Endodermal cell (in vitro differentiated cells): Measurements from ENCODE around the gene NCBP2L. TPM values are rescaled to one million over a fixed set of nuclear protein-coding genes. Genes with fewer than 3 reads are reported as not detected.
A peak's percentile ranks its signal among the peaks of the same experiment; 100 is the strongest.

Experiments used
- DNase-seq: peaks from one replicate; pipeline ENCODE4 v3.0.0-alpha.2; 2017
- H3K27ac ChIP-seq: 2 replicates; pipeline ENCODE4 v1.5.1; 2013; ENCODE audit warnings: mild to moderate bottlenecking, low read depth, low read length, moderate library complexity
- H3K27me3 ChIP-seq: 2 replicates; pipeline ENCODE4 v1.6.1; 2013; ENCODE audit warnings: mild to moderate bottlenecking, low read length, moderate library complexity; ENCODE audit not compliant: insufficient read depth, control insufficient read depth, poor library complexity, severe bottlenecking
- H3K36me3 ChIP-seq: 2 replicates; pipeline ENCODE4 v1.7.0; 2013; ENCODE audit warnings: mild to moderate bottlenecking, low read length, moderate library complexity; ENCODE audit not compliant: control insufficient read depth, insufficient read depth
- H3K4me1 ChIP-seq: one replicate; pipeline ENCODE4 v1.7.0; 2013; ENCODE audit warnings: low read length; ENCODE audit not compliant: control insufficient read depth, insufficient read depth
- H3K4me3 ChIP-seq: 2 replicates; pipeline ENCODE4 v1.5.1; 2013; ENCODE audit warnings: mild to moderate bottlenecking, low read length, moderate library complexity
- H3K9ac ChIP-seq: 2 replicates; pipeline ENCODE4 v1.6.1; 2013; ENCODE audit warnings: mild to moderate bottlenecking, low read length, moderate library complexity; ENCODE audit not compliant: poor library complexity, severe bottlenecking; ENCODE audit errors: extremely low read depth
- H3K9me3 ChIP-seq: 2 replicates; pipeline ENCODE4 v1.6.1; 2013; ENCODE audit warnings: mild to moderate bottlenecking, low read length, moderate library complexity; ENCODE audit not compliant: control insufficient read depth
- H3K27ac Mint-ChIP-seq: 2 replicates; pipeline ENCODE4 v1.8.0; 2020; ENCODE audit warnings: mixed read lengths
- H3K27me3 Mint-ChIP-seq: 2 replicates; pipeline ENCODE4 v1.8.0; 2021; ENCODE audit warnings: mild to moderate bottlenecking, mixed read lengths; ENCODE audit not compliant: insufficient read depth
- H3K36me3 Mint-ChIP-seq: 2 replicates; pipeline ENCODE4 v1.8.0; 2020; ENCODE audit warnings: low read depth, mixed read lengths
- H3K4me1 Mint-ChIP-seq: 2 replicates; pipeline ENCODE4 v1.8.0; 2020; ENCODE audit warnings: mixed read lengths
- H3K4me3 Mint-ChIP-seq: 2 replicates; pipeline ENCODE4 v1.8.0; 2020; ENCODE audit warnings: mild to moderate bottlenecking, moderate library complexity, mixed read lengths
- H3K9me3 Mint-ChIP-seq: 2 replicates; pipeline ENCODE4 v1.8.0; 2020; ENCODE audit warnings: mild to moderate bottlenecking, mixed read lengths
- WGBS, 2 experiments: methylation state at CpG; one replicate each; pipeline versions ENCODE4 v1.1.5 to v1.1.7; 2013; ENCODE audit warnings: missing lambda C conversion rate in 2 of 2, mixed read lengths in 1 of 2; ENCODE audit not compliant: insufficient coverage in 1 of 2, insufficient read length in 1 of 2; 5-methylcytosine and 5-hydroxymethylcytosine counted together
- total RNA-seq, 2 donors: library from RNA; stranded (reverse); fragmentation: NEBNext Ultra II Directional in 1 of 2; extraction: Animal tissue kit (Norgen Biotek cat#: 25700) in 1 of 2; gene quantifications; 2 replicates in 1 of 2; 3 replicates in 1 of 2; pipeline ENCODE4 v1.2.1, GENCODE V29; 2021
- TF ChIP-seq, protein P1 (sequence below): fragments of 200-600 bp; sonication (generic); conservative IDR thresholded peaks from 2 replicates; pipeline ENCODE4 v1.5.0; 2021; ENCODE audit warnings: antibody characterized with exemption, mild to moderate bottlenecking

Gene NCBP2L
- total RNA-seq, 2 donors from 2014 or later, result not detected

DNA sequence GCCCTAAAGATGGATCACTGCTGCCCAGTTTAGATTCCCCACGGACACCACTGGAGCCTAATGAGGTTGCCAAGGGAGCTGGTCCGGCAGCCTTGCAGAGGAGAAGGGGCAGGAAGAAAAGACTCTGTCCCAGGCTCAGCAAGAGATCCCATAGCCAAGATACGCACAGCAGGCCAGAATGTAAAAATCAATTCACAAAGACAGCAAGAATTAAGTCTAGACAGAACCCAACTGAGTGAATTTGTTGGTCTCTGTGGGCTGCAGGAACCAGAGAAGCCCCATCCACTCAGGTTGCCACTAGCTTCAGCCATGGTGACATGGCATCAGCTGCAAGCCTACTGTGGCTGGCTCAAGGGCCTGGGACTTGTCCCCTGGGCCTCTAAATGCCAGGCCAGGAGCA is 24.8 kb upstream of the NCBP2L start:
- WGBS, 2 experiments, result 63 to 87% methylated on average over 1 to 3 of the region's 3 CpGs
- Histone ChIP-seq H3K27ac (no peak overlapping the region), H3K4me1 (no peaks in the 10 kb centered on the region), H3K27me3 (peaks cover 95% of the 10 kb centered on the region), H3K9me3 (no peaks in the 10 kb centered on the region), H3K4me3 (no peak overlapping the region), H3K9ac (no peak overlapping the region), H3K36me3 (no peaks in the 10 kb centered on the region)
- DNase-seq, result peak; percentile 47
- Mint-ChIP-seq H3K4me1 (peaks cover 6% of the 10 kb centered on the region), H3K36me3 (no peaks in the 10 kb centered on the region), H3K9me3 (no peaks in the 10 kb centered on the region), H3K27me3 (peaks cover 99% of the 10 kb centered on the region), H3K4me3 (no peak overlapping the region), H3K27ac (no peak overlapping the region)
- TF ChIP-seq, protein P1, sequence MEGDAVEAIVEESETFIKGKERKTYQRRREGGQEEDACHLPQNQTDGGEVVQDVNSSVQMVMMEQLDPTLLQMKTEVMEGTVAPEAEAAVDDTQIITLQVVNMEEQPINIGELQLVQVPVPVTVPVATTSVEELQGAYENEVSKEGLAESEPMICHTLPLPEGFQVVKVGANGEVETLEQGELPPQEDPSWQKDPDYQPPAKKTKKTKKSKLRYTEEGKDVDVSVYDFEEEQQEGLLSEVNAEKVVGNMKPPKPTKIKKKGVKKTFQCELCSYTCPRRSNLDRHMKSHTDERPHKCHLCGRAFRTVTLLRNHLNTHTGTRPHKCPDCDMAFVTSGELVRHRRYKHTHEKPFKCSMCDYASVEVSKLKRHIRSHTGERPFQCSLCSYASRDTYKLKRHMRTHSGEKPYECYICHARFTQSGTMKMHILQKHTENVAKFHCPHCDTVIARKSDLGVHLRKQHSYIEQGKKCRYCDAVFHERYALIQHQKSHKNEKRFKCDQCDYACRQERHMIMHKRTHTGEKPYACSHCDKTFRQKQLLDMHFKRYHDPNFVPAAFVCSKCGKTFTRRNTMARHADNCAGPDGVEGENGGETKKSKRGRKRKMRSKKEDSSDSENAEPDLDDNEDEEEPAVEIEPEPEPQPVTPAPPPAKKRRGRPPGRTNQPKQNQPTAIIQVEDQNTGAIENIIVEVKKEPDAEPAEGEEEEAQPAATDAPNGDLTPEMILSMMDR, result no peak

DNA sequence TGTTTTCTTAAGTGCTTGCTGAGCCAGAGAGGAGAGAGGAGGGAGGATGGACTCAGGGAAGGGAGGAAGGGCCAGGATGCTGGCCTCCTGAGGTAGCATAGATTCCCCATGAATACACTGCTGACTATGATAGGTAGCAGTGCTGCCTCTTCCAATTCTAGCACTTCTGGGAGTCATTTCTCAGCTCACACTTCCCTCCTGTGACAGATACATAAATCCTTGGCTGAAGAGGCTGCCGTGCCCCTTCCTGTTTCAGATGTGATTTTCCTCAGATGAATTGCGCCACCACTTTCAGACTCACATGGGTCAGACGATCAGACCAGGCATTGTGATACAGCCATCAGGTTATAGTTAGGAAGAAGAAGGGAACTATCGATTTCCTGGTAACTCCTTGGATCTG is 24.3 kb upstream of the NCBP2L start:
- no peak overlapping the region for H3K4me3 ChIP-seq
- H3K27ac Mint-ChIP-seq, result no peak overlapping the region

DNA sequence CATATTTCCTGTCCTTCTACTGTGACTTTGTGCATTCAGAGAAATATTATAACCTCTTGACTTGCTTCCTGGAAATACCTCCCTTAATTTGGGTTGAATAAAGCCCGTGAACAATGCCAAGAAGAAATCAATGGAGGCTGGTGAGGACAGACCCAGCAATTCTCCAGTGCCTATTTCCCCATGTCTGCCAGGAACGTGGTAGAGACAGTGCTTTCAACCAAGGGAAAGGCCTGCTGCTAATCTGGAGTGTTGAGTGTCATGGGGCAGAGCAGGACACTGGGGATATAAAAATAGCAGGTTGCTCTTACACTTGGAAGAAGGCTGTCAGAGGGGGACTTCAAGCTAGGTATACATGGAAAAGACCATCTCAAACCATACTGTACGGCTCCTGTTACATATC is 21.8 kb upstream of the NCBP2L start:
- WGBS, 2 experiments, result 83% methylated on average over 3 of the region's 3 CpGs; no CpG with 5 or more reads in 1 of the 2 experiments
- DNase-seq, result no peak
- Histone ChIP-seq H3K9me3 (no peaks in the 10 kb centered on the region), H3K27ac (no peak overlapping the region), H3K9ac (no peak overlapping the region), H3K4me3 (no peak overlapping the region), H3K27me3 (peaks cover 91% of the 10 kb centered on the region), H3K4me1 (no peaks in the 10 kb centered on the region), H3K36me3 (no peaks in the 10 kb centered on the region)
- Mint-ChIP-seq H3K9me3 (peaks cover 2% of the 10 kb centered on the region), H3K36me3 (no peaks in the 10 kb centered on the region), H3K27me3 (peaks cover 99% of the 10 kb centered on the region), H3K27ac (no peak overlapping the region), H3K4me1 (no peaks in the 10 kb centered on the region), H3K4me3 (no peak overlapping the region)
- TF ChIP-seq, protein P1, result no peak

More for the DNA sequence above, 24.3 kb upstream of the NCBP2L start:
- H3K4me1 ChIP-seq, result no peaks in the 10 kb centered on the region
- WGBS, 2 experiments, result 80 to 96% methylated on average over 1 to 4 of the region's 4 CpGs
- DNase-seq, result no peak
- H3K9me3 Mint-ChIP-seq, result no peaks in the 10 kb centered on the region
- H3K9me3 ChIP-seq, result no peaks in the 10 kb centered on the region
- H3K27me3 Mint-ChIP-seq, result peaks cover 99% of the 10 kb centered on the region
- no peaks in the 10 kb centered on the region for H3K36me3 Mint-ChIP-seq
- no peak overlapping the region for H3K27ac ChIP-seq
- H3K4me1 Mint-ChIP-seq, result peaks cover 6% of the 10 kb centered on the region
- H3K27me3 ChIP-seq, result peaks cover 95% of the 10 kb centered on the region
- no peak overlapping the region for H3K4me3 Mint-ChIP-seq
- TF ChIP-seq, protein P1, result no peak
- H3K9ac ChIP-seq, result no peak overlapping the region
- H3K36me3 ChIP-seq, result no peaks in the 10 kb centered on the region
